Tibial nerve (tissue), 3 donors: Measurements from ENCODE around the gene ZMIZ2.

Experiments
- POLR2A ChIP-seq, 2 donors: fragments of 450-650 bp; IDR thresholded peaks; one replicate each; pipeline ENCODE4 v1.6.1; 2017; ENCODE audit warnings: antibody characterized with exemption in 2 of 2, mild to moderate bottlenecking in 2 of 2, moderate library complexity in 2 of 2
- TF ChIP-seq, protein P1 (sequence below), 5 experiments: fragments of 200-600 bp in 3 of 5; fragments of 450-650 bp in 2 of 5; sonication (generic) in 3 of 5; IDR thresholded peaks; one replicate each; pipeline ENCODE4 v1.5.1; 2016 to 2019; ENCODE audit warnings: antibody characterized with exemption in 5 of 5, mild to moderate bottlenecking in 3 of 5, moderate library complexity in 2 of 5

DNA sequence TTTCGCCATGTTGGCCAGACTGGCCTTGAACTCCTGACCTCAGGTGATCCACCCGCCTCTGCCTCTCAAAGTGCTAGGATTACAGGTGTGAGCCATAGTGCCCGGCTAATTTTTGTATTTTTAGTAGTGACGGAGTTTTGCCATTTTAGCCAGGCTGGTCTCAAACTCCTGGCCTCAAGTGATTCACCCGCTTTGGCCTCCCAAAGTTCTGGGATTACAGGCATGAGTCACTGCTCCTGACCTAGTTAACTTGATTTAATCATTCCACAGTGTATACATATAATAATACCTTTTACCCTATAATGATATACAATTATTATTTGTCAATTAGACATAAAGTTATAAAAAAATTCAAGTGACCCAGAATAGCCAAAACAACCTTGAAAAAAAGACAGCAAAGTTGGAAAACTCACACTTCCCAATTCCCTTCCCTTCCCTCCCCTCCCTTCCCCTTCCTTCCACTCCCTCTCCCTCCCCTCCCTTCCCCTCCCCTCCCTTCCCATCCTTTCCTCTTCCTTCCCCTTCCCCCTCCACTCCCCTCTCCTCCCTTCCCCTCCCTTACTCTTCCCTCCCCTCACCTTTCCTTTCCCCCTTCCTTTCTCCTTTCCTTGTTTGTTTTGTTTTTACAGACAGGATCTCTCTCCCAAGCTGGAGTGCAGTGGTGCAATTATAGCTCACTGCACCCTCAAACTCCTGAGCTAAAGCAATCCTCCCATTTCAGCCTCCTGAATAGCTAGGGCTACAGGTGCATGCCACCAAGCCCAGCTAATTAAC lies 14.8 kb upstream of the ZMIZ2 start:
- TF ChIP-seq POLR2A (IDR thresholded peaks at IDR 0.05), result no peak
- TF ChIP-seq, protein P1, sequence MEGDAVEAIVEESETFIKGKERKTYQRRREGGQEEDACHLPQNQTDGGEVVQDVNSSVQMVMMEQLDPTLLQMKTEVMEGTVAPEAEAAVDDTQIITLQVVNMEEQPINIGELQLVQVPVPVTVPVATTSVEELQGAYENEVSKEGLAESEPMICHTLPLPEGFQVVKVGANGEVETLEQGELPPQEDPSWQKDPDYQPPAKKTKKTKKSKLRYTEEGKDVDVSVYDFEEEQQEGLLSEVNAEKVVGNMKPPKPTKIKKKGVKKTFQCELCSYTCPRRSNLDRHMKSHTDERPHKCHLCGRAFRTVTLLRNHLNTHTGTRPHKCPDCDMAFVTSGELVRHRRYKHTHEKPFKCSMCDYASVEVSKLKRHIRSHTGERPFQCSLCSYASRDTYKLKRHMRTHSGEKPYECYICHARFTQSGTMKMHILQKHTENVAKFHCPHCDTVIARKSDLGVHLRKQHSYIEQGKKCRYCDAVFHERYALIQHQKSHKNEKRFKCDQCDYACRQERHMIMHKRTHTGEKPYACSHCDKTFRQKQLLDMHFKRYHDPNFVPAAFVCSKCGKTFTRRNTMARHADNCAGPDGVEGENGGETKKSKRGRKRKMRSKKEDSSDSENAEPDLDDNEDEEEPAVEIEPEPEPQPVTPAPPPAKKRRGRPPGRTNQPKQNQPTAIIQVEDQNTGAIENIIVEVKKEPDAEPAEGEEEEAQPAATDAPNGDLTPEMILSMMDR (IDR thresholded peaks at IDR 0.05), result no peak
